OCI-LY1 (cell line): ENCODE measurements around the gene TAS1R3.

Experiments
- EZH2 ChIP-seq: fragments of 200-600 bp; sonication (generic), shearing (Covaris generic); IDR thresholded peaks from 2 replicates; pipeline ENCODE4 v1.8.0; 2017; ENCODE audit warnings: borderline replicate concordance, mixed run types, mild to moderate bottlenecking, antibody characterized with exemption, low read length, moderate library complexity, mixed read lengths
- TF ChIP-seq, protein P1 (sequence below): fragments of 200-600 bp; sonication (generic), shearing (Covaris generic); IDR thresholded peaks from 2 replicates; pipeline ENCODE4 v1.5.1; 2017; ENCODE audit warnings: mild to moderate bottlenecking, antibody characterized with exemption, low read length, moderate library complexity, mixed read lengths

- TF ChIP-seq, protein P1, sequence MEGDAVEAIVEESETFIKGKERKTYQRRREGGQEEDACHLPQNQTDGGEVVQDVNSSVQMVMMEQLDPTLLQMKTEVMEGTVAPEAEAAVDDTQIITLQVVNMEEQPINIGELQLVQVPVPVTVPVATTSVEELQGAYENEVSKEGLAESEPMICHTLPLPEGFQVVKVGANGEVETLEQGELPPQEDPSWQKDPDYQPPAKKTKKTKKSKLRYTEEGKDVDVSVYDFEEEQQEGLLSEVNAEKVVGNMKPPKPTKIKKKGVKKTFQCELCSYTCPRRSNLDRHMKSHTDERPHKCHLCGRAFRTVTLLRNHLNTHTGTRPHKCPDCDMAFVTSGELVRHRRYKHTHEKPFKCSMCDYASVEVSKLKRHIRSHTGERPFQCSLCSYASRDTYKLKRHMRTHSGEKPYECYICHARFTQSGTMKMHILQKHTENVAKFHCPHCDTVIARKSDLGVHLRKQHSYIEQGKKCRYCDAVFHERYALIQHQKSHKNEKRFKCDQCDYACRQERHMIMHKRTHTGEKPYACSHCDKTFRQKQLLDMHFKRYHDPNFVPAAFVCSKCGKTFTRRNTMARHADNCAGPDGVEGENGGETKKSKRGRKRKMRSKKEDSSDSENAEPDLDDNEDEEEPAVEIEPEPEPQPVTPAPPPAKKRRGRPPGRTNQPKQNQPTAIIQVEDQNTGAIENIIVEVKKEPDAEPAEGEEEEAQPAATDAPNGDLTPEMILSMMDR: no peak
- no peak for TF ChIP-seq EZH2
Observed at GRCh38 chr1:1342061-1342562, 11.0 kb downstream of the TAS1R3 start.
